Subcutaneous adipose tissue (tissue), 4 donors: ENCODE data around the gene PAGE2. TPM values are rescaled to one million over a fixed set of nuclear protein-coding genes. Genes with fewer than 3 reads are reported as not detected.

Experiments used
- total RNA-seq, 4 donors: library from RNA; depleted of rRNA; stranded (reverse); fragments of >200 nt; gene quantifications; one replicate each; pipeline ENCODE4 v1.1.0, GENCODE V29; 2016
- TF ChIP-seq, protein P1 (sequence below): fragments of 450-650 bp; IDR thresholded peaks from one replicate; pipeline ENCODE4 v1.5.1; 2016; ENCODE audit warnings: low read depth, mild to moderate bottlenecking, control low read depth, antibody characterized with exemption, moderate library complexity

PAGE2 gene
- total RNA-seq, 4 donors from 2014 or later = not detected

DNA sequence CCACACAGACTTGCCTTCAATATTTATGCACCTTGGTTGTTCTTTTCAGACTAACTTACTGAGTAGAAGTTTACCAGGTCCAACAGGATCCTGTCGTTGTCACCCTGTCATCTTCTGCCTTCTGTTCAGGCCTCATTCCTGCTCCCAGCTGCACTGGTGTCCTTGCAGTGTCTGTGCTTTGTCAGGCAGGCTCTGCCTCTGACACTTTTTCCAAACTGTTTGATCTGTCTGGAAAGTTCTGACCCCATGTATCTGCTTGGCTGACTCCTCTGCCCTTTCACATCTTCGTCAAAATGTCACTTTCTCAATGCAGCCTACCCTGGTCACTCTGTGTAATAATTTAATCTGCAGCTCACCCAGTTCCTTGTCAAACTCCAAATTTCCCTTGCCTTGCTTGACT is 9.9 kb downstream of the PAGE2 start:
- TF ChIP-seq, protein P1, sequence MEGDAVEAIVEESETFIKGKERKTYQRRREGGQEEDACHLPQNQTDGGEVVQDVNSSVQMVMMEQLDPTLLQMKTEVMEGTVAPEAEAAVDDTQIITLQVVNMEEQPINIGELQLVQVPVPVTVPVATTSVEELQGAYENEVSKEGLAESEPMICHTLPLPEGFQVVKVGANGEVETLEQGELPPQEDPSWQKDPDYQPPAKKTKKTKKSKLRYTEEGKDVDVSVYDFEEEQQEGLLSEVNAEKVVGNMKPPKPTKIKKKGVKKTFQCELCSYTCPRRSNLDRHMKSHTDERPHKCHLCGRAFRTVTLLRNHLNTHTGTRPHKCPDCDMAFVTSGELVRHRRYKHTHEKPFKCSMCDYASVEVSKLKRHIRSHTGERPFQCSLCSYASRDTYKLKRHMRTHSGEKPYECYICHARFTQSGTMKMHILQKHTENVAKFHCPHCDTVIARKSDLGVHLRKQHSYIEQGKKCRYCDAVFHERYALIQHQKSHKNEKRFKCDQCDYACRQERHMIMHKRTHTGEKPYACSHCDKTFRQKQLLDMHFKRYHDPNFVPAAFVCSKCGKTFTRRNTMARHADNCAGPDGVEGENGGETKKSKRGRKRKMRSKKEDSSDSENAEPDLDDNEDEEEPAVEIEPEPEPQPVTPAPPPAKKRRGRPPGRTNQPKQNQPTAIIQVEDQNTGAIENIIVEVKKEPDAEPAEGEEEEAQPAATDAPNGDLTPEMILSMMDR = no peak

DNA sequence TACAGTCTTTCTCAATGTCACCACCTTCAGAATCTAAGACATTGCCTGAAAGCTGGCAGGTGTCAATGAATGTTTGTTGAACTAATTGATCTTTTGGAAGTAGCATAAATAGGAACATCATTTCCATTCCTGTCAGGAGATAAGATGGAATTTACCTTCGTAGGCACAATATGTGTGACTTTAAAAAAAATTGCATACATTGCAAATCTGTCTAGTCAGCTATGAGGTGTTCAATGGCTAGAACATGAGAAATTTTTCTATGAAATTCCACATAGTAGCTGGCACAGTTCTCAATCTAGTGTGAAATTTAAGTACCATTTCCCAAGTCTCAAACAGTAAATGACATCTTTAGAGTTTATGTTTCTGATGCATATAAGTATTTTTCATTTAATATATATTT is 10.3 kb downstream of the PAGE2 start:
- TF ChIP-seq, protein P1 = no peak

DNA sequence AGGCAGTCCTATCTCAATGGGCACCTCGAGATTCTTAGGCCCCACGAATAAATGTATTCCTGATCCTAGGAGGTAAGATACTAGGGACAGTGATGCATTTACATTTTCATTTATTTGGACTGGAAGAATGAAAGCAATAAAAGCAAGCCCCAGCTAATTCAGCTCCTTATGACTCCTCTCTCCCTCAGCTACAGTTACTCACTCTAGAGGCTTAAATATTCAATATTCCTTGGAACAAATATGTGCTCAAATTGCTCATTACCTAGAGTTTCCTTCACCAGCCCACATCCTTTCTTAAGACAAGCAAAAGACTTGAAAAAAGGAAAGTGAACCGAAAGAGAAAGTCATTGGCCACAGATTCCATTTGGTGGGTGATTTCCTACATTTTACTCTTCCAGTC is 13.9 kb downstream of the PAGE2 start:
- TF ChIP-seq, protein P1 = no peak

DNA sequence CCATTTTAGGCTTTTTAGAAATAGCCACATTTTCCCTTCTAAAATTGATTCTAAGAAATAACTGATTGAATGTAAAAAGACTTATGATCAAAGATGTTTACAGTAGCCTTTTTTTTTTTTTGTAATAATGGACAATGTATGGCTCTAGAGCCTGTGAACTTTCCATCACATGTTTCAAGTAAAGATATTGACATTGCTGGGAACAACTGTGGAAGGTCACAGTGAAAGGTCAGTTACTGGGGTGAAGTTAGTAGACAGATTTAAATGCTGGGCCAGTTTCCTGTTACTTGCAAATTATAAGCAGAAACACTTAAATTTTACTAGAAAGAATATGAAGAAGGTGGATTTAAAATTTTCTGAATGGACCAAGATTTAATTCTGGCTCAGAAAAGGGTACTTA is 18.4 kb downstream of the PAGE2 start:
- TF ChIP-seq, protein P1 = no peak

DNA sequence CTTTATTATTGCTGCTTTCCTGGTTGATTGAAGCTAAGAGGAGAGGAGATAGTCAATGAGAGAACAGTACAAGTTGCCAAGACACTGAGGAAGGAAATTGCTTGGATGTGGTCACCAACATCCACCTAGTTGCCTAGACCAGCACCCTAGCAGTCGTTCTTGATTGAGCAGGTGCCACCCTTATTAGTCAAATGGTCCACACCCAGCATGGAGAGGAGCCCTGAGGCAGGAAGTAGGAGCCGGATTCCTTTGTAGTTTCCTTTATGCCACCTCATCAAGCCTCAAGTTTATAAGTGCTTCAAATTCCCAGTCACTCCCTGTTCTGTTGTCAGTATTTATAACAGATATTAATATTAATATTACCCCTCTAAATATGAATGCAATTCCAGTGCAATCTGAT is 19.1 kb downstream of the PAGE2 start:
- TF ChIP-seq, protein P1 = no peak

DNA sequence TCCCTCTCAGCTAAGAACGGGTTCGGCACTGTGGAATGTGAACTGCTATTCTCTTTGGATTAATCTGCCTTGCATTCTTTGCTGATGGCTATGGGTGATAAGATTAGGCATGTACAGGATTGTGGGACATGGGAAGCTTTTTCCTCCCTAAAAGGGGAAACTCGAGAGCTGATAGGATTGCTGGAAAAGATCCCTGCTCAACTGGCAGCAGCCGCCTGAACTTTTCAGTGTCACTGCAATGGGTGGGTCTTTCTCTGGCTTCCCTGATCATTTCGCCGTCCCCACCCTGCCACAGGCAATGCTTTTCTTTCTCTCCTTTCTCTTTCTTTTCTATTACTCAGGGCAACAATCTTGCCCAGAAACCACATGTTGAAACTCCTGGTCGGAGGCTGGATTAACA is 20.5 kb downstream of the PAGE2 start:
- TF ChIP-seq, protein P1 = no peak

DNA sequence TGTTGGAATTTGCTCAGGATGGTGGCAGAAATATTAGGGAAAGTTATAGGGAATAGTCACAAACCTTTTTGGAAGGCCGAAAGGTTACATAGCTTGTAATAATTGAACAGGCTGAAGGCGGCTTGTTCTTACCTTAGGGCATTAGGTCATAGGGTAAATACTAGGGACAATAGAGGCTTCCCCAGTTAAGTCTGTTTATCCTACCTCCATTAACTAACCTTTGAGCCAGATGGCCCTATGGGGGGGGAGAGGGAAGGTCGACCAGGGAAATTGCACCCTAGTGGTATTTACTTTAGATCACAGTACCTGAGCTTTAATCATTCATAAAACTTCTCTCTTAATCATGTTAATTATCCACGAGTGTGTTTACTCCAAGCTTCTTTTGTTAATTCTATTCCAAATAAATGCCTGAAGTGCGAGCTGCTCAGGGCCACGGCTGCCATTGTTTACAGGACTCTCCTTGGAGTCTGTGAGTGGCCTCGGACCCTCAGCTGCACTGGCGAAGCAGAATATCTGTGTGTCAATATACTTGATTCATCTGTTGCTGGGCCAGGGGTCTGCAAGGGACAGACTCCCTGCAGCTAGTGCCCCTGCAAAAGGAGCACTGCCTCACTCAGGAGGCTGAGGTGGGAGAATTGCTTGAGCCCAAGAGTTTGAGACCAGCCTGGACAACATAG is 22.9 kb downstream of the PAGE2 start:
- TF ChIP-seq, protein P1 = no peak
